ENCODE results near the gene C1orf116.

GRCh38 chr1:207067185-207067584 is 34.6 kb upstream of the C1orf116 start:
- TF ChIP-seq CTCF (IDR thresholded peaks at IDR 0.05) (no peak), POLR2AphosphoS5 (IDR thresholded peaks at IDR 0.05) (no peak), POLR2A (IDR thresholded peaks at IDR 0.05) (no peak)
